Measurements from ENCODE around the gene PHLDA1.
"Not testable (repeated sequence)": the region's sequence is repeated elsewhere in the genome, so short reads cannot be mapped to it uniquely, and the experiment has no call there.

The PHLDA1 gene

DNA sequence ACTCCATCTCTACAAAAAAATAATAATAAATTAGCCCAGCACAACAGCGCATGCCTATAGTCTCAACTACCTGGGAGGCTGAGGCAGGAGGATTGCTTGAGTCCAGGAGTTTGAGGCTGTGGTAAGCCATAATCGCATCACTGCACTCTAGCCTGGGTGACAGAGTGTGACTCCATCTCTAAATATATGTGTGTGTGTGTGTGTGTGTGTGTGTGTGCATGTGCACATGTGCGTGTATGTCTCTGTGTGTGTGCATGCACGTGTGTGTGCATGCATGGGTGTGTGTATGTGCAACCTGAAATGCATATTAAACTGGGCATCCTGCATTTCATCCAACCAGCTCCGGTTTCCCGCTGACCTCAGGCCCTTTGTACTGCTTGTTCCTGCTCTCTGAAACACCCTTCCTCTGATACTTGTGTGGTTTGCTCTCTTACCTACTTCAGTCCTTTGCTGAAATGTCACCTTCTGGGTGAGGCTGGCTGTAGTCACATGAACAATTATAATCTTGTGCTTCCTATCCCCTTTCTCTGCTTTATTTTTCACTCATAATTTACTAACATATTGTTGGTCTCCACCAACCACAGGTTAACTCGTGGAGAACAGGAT lies 46.9 kb downstream of the PHLDA1 start:
- DNase-seq: no peak

DNA sequence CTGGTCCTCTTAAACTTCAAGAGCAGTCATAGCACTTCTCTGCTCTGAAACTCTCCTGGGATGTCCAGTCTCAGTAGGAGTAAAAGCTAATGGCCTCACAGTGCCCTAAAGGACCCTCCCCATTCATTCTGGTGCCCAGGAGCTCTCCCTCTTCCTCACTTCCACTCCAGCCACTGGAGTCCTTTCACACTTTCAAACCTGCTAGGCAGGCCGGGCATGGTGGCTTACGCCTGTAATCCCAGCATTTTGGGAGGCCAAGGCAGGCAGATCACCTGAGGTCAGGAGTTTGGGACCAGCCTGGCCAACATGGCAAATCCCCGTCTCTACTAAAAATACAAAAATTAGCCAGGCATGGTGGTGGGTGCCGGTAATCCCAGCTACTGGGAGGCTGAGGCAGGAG lies 47.7 kb downstream of the PHLDA1 start:
- DNase-seq: not testable (repeated sequence)

DNA sequence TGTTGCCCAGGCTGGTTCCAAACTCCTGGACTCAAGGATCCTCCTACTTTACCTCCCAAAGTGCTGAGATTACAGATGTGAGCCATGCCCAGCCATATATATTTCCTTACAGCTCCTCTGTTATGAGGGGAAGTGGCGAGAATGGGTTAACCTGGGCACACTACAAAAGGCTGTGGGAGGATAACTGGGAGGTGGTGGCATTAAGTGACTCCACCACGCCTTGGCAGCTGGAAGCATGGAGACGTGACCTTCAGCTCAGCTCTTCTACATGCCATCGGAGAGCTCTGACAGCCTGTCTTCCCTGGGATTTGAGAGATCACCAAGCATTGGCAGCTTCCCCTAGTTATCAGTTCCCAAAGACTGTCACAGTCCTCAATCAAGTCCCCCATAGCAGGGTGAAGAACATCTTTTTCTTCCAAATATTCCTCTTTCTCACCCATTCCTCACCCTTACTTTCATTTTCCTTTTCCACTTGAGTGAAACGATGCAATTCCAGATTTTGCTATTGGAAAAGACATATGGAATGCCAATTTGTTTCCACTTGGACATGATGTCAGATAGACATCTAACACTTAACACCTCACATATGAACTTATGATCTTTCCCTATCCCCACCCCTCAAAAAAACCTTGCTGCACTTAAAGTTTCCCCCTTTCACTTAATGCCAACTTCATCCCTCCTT lies 48.5 kb downstream of the PHLDA1 start:
- DNase-seq: no peak

DNA sequence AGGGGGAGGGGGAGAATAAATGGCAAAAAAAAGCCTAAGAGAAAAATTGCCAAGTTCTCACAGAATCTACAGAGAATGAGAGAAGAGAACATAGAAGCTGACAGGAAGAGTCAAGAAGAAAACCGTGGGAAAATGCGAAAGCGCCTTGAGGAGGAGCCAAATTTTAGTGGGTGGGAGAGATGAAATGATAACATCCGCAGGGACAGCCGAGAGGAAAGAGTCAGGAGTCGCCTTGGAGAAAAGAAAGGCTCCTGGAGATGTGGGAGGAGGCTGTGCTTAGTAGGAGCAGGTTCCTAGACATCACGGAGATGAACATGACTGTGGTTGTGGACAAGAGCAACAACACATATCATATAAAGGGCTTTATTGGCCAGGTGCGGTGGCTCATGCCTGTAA lies 49.4 kb downstream of the PHLDA1 start:
- no peak for DNase-seq

DNA sequence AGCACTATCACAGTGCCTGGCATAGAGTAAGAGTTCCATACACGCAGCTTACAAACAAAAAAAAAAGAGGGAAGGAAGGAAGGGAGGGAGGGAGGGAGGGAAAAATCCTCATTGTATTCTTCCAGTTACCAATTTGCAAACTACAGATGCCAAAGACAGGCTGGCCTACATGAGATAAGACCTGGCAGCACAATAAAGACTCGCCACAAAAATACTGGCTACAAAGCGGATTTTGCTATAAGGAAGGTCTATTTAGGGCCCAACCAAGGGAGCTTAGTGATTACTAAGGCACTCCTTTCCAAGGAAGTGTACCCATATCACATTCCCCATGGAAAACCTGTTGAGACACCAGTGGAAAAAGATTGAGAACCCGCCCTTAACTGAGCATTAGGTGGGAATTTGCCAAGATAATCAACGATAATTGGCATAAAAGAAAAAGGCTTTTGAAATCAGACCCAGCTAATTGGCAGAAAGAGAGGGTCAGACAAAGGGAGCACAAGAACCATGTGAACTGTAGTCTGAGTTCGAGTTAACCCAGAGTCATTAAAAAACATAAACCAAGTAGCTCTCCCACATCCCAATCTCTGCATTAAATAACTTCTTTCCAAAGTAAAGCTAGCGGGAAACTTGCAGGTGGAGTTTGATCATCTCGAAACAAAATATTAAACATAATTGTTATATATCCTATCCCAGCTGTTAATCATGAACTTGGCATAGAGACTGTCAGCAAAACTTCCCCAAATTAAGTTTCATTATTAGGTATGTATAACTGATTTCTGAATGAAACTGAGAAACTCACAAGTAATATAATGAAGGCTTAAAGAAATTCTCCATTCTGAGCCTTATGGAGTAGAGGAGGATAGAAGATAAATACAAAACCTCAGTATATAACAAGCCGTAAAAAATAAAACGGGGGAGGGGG lies 50.1 kb downstream of the PHLDA1 start:
- DNase-seq: no peak

DNA sequence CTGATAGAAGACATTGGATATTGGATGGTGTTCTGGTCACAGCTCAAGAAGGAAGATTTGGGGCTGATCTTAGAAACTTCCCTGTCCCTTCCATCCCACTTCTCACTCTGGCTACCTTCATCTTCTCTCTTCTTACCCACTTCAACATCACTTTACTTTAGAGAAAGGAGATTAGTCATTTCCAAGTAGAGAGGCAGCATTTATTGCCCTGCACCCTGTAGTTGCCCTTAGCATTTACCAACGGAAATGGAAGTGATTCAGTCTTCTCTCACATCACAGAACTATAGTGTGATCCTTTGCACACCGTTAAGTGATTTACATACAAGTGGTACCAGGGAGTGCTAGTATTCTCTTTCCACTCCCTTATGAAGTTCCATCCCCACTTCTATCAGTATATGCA lies 52.4 kb downstream of the PHLDA1 start:
- no peak for DNase-seq

DNA sequence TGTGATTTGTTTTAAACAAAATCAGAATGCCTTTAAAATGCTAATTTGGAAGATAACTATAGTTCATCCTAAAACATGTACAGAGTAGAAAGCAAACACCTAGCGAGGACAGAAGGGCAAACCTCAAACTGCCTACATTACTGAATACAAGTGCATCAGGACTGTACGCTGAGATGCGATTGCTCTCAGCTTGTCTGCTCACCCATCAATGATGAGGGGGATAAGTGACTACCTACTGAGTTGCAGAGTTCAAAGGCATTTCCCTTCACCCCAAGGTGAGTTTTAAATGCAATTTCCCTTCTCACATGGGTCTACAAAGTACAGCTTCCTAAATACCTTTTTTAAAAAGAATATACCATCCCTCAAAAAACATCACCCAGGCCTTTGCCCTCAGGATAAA lies 52.9 kb downstream of the PHLDA1 start:
- no peak for DNase-seq

DNA sequence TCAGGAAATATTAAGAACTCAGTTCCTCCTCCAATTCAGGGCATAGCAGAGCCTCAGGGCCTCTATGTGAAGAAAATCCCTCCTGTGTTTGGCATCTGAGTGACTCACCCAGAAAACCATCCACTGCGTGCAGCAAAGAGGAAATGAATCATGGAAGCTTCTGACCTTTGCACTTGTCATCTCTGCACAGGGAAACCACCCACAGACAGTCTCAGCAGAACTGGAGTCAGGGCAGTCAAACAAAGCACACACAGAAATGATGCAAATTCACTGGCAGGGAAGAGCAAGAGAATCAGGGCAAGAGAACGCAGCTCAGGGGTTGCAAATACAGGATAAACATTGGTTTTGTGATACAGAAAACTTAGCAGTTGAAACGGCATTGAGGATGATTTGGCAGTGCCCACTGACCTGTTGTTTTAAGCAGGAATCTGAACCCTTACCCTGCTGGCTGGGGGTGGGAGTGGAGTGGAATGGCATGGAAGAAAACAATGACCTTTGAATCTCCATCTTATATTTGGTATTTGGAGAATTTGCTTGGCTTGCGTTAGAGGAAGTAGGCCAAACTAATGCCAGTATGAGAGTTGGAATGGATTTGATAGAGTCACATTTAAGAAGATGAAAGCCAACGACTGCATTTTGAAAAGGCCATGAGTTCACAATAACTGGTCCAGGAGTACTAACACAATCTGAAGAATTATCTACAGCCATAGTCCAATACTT lies 53.5 kb downstream of the PHLDA1 start:
- peak; percentile 32 for DNase-seq

DNA sequence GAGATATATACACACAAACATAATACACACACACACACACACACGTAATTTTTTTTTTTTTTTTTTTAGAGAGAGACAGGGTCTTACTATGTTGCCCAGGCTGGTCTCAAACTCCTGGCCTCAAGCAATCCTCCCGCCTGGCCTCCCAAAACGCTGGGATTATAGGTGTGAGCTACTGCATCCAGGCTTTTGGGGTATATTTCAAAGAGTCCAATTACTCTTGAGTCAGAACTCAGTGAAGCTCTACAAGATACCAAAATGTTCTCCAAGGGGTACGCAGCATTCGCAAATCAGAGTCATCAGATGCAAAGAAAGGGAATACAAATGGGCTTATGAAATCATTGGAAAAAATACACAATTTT lies 54.0 kb downstream of the PHLDA1 start:
- no peak for DNase-seq

DNA sequence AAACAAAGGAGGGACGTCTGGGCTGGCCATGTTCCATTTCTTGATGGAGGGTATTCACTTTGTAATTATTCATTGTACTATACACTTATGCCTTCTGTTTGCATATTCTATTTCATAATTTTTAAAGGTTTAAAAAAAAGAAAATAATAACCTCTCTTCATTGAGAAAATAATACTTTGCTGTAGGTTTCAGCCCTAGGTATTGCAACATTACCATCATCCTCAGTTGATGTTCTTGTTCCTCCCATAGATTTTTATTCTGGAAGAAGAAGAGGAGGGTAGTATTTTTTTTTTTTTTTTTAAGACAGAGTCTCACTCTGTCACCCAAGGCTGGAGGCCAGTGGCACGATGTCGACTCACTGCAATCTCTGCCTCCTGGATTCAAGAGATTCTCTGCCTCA lies 54.7 kb downstream of the PHLDA1 start:
- no peak for DNase-seq

DNA sequence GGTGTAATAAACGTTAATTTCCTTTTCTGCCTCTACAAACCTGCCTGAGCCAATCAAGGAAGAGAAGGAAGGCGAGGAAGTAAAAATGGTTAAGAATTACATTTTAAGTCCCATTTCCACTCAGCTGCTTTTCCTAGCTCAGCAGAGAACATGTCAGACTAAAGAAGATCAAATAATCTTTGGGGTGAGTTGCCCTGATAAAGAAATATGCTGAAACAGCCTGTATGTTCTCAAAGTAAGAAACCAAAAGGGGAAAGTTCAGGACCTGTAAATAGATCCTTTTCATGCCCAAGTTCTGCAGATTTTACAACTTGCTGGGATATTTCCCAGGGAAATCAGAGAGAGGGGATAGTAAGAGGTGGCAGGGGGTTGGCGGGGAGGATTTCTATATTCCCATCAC lies 55.5 kb downstream of the PHLDA1 start:
- DNase-seq: no peak

DNA sequence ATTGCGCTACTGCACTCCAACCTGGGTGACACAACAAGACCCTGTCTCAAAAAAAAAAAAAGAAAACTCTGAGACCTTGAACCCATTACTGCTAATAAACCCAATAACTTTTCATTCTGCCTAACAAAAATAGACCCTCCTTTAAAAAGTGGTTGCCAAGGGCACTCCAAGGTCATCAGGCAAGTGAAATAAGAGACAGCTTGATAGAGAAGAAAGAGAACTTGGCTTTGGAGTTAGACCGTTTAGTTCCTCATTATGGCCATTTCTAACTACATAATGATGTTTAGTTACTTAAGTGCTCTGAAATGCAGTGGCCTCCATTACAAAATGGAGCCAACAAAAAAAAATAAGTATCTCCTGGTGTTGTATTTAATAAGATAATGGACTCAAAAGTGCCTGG lies 55.9 kb downstream of the PHLDA1 start:
- no peak for DNase-seq
